NOMO-1 treated with dmso at 0.1 percent for 144 hours (cell line): ENCODE results near the gene PSMG4.

Experiments used
- DNase-seq: peaks from one replicate; lab custom pipeline; 2025; ENCODE audit not compliant: unreplicated experiment; lab: John Stamatoyannopoulos, UW

The PSMG4 gene

DNA sequence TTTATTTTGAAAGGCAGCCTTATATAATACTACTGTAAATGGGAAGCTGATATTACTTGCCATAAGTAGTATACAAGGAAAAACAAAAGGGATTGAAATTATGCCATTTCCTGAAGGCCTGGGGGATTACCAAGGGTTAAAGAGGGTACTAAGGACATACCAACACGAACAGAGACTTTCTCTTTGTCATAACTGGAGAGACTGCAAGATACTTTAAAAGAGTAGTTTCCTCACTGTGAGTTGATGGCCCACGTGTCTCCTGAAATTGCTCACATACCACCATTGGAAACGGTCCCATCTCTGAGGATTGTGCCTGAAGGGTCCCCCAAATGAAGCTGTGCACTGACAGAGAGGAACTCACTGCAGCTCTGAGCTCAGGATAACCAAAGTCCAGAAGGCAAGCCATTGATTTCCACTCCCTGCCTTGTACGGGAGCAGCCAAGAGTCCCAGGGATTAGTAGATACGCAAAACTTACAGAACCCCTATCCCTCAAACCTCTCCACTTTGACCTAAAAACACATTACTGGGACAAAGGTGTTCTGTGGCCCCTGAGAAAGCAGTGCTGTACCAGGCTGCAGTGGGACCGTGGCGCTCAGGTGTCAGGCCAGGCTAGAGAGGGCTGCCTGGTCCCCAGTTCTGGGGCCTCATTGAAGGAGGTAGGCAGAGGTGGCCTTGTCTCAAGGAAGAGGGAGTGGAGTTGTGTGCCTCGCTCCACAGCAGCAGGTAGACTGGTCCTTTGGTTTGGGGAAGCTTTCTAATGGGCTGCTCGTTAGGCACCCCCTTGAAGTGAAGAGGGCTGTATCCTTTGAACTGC is 15.2 kb downstream of the PSMG4 start:
- no peak for DNase-seq

DNA sequence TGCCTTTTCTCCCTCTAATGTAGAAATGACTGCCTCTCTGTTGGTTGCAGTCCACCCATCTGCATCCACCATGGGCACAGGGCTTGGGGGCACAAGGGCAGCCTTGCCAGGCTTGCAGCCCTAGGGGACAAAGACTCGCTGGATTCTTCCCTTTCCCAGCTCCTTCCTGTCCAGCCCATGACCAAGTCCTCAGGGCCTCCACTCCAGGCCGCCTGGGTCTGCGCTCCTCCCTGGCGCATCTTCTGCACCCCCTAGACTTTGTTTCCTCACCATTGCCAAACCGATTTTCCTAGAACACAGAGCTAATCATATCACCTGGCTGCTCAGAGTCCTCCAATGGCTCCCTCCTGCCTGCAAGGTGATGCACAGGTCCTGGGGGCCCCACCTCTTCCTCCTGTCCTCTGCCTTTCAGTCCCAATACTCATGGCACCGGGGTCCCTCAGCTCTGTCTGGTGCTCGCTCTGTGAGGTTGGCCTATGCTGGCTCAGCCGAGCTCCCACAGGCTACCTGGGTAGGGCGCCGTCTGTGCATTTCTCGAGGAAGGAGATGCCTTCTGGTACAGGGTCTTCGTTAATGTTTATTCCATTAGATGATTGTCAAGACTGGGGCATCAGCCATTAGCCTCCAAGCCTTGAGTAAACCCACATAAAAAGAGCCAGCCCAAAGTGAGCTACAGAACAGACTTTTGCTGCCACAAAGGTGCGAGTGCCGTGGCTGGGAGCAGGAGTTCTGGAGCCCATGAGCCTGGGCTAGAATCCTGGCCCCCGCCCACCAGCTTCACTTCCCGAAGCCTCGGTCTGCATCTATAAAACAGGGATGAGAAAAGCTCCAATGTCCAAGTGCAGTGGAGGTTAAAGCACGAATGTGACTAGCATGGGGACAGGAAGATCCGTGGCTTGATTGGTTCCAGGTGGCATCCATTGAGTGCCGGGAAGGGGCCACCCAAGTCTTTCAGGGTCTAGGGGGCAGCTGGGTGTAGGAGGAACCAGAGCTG is 17.7 kb downstream of the PSMG4 start:
- DNase-seq, result no peak

DNA sequence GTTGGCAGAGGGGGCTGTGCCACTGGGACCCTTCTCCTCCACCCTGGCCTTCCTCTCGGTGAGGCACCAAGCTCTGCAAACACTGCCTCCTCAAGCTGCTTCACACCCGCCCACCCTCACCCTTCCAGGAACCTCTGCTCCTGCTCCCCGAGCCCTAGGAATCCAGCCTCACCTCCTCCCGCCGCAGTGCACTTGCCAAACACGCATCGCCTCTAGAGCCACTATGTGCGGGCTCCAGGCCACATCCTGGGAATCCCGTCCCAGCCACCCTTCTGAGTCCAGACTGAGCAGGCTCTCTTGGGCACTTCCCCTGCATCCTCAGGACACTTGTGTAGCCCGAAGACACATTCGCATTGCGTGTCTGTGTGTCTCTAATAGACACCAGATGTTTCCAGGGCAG is 18.5 kb downstream of the PSMG4 start:
- no peak for DNase-seq

DNA sequence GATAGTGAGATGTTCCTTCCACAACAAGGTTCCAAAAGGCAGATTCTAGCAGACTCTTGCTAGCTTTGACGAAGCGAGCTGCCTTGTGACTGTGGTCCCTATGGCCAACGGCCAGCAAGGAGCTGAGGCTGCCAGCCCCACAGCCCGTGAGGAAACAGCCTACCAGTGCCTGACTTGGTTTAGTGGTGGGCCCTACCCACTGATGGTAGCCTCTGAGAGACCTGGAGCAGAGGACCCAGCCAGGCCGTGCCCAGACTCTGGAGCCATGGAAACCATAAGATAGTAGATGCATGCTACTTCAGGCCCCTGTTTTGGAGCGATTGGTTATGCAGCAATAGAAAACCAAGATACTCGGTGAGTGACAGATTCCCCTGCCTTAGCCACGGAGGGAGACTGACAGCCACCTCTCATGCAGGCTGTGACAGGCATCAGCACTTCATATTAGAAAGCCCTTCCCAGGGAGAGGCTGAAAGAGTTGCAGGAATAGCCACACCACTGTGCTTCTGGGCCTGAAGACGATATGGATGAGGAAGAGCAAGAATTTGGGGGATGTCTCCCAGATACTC is 19.2 kb downstream of the PSMG4 start:
- no peak for DNase-seq

DNA sequence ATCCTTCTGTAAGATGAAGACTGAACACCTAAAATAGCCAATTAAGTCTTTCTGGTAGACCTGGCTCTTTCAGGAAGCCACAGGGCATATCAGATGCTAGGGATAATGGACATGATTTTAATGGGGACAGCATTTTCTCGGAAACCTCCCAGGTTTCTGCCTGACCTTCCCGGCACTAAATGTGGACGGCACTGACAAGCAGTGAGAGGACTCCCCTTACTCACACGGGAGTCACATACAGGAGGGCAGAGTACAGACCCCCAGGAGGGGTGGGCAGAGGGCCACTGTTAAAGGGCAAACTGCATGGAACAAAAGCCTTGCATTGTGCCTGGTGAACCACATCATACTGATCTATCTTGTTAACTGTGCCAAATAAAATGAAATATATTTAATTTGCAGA is 19.9 kb downstream of the PSMG4 start:
- DNase-seq, result no peak

DNA sequence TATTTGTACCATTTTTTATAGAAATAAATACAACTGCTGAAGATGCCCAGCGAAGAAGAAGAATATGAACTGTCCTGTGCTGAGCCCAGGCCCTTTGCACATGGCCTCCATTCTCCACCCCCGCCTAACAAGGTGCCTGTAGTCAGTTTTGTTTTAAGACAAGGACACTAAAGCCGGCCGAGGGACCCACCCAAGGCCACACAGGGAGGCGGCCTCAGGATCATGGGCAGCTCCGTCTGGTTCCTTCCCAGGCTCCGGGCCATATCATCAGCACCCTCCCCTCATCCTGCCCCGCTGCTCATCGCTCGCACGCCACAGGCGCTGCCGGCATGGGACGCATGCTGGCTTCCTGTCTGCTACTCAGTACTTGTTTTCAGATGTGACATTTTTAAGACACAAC is 21.3 kb downstream of the PSMG4 start:
- DNase-seq, result no peak

DNA sequence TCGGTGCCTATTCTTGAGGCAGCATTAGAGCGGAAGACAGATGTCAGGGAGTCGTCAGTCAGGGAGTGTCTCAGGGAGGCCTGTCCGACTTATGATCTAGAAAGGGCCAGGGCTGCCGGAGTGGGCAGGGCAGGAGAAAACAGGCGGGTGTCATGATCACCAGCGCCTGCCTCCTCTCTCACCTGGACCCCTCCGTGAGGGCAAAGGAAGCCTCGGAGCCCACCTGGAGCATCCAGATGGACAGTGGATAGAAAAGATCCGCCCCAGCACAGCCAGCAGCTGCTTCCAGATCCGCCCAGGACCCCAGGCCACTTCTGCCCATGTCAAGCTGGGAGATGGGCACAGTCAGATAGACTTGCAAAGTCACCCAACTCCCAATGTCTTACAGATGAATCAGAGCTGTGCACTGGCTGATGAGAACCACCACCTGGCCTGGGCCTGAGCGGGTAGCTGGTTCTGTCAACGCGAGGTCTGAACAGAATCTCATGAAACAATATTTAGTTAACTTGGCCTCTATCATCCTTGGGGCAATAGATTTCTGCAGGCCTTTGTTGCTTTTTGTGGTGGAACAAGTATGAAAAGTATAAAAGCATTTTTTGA is 22.2 kb downstream of the PSMG4 start:
- no peak for DNase-seq

DNA sequence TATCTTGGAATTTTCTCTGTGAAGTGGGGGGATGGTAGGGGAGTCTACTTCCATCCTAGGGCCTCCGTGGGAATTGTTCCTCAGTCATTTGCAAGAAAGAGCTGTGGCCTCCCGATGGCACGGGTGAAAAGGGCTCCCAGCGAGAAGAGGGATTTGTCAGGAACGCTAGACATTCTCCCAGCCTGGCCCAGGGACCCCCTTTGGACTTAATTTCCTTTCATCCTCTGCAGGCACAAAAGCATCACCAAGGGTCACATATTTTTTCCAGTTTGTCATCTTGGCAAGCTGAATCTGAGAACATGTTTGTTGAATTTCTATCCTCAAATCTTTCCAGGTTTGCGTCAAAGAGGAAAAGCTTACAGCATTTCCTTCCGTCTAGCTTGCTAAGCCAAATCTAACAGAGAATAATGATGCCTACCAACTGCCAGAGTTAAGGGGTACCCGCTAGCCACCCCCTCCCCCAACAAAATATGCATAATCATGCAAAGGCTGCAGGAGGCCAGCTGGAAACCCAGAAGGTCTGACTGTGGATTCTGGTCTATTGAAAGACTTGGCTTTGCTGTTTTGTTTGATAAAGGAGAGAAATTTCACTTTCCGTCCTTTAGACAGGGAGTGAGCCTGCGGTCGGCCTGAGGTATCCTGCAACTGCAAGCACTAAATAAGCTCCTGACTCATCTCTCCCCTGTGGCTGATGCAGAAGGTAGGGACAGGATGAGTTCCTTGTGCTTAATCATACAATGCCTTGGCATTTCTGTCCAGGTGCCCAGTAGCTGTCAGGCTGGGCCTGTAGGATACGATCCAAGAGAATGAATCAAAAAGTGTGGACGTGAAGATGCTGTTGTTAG is 23.1 kb downstream of the PSMG4 start:
- no peak for DNase-seq

DNA sequence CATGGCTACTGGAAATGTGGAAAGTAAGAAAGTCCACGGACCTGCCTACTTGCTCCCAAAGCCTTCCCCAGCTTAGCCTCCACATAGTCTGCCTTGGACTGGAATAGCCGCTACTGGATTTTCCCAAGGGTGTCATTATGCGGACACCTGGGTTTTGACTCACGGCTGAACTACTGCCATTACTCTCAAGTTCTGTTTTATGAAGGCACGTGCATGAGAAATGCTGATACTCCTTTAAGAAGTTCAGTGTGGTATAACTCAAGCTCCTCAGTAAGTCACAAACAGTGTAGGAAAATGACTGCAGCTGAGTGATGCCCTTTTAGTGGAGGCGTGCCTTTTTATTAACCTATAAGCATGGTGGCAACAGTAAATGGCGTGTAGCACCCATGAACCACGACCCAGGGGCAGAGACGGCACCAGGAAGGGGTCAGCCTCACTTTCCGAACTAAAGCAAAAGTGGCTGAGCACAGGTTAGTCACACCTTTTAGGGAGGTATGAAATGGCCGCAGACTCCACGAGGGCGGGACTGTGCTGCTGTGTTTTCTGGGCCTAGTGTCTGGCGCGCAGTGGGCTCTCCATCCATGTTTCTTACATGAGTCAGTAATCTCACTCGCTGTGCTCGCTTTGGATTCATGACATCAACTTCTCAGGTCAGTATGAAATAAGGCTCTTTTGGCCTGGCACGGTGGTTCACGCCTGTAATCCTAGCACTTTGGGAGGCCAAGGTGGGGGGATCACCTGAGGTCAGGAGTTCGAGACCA is 23.9 kb downstream of the PSMG4 start:
- no peak for DNase-seq

DNA sequence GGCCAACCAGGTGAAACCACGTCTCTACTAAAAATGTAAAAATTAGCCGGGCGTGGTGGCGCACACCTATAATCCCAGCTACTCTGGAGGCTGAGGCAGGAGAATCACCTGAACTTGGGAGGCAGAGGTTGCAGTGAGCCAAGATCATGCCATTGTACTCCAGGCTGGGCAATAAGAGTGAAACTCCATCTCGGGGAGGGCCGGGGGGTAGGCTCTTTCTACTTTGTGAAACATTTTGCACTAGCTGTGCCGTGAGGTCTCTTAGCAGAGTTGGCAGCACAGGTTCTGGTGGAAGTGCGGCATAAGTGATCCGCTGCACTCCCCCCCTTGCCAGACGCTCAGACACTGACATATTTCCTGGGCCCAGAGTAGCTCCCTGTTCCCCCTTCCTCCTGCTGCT is 24.5 kb downstream of the PSMG4 start:
- DNase-seq, result no peak

DNA sequence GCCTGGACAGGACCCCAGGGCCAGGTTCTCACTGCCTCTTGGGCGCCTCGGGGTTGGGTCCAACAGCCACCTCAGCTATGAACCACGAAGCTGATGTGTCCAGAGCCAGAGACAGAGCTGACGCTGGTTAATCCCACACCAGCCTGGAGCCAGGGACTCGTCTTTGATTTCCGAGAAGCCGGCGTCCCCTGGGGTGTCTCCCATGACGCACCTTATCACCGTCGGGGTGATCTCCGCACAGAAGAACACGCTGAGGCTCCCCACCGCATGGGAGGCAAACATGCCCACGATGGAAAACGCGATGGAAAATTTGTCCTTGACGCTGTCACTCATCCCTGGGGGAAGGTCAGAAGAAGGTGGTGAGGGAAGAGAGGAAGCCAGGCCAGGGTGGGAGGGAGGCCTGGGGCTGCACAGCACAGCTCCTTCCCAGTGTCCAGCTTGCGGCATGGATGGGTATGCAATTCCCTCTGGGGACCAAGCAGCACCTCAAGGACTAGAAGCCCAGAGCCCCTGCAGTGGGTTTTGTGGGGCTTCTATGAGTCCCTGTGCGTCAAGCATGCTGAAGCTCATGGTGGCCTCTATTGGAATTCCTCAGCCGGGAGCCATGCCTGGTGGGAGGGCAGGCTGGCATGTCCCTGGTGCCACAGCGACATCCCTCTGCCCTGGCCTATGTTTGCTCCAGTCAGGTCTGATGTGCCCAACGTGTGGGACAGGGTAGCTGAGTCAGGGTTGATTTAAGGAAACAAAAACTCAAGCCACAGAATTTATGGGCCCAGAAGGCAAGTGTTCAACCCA is 25.1 kb downstream of the PSMG4 start:
- DNase-seq, result no peak

DNA sequence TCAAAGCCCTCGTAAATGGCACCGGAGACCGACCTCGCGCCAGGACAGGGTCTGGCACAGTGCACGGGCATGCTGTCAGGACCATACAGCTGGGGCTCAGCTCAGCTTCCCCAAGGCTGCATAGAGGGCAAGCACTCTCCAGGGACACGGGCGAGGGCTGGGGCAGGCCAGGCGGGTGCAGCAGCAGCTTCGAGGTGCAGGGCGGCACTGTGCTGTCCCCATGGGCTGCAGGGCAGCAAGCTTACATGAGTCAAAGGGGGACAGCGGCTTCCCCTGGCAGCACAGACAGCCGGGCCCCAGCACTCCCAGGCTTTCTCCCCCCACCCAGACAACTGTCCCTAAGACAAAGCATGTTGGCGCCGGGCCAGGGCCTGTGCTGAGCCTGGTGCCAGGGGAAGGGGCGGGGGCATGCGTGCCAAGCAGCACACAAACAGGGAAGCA is 25.7 kb downstream of the PSMG4 start:
- no peak for DNase-seq

DNA sequence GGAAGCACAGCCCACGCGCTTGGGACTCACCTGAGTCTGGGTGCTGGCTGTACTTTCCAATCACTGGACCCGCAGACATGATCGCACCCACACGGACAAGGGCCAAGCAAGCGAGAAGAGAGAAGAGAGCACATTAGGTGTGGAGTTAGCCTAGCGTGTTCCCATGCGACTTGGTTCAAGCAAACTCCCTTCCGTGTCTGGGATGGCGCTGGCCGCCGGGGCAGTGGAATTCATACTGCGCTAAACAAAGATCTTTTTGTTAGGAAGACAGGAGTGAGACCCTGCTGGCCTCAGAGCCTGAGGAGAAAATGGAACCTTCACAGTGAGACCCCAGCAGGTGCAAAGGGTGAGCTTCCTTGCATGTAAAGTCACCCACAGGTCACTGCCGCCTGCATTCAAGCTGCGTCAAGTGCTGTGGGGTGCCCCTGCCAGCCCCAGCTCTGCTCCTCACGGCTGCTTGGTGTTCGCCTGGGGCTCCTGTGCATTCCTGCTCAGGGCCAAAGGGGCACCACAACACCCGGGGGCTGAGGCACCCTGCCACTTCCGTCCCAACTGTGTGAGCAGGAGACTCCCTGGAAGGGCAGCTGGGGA is 26.4 kb downstream of the PSMG4 start:
- DNase-seq, result no peak

DNA sequence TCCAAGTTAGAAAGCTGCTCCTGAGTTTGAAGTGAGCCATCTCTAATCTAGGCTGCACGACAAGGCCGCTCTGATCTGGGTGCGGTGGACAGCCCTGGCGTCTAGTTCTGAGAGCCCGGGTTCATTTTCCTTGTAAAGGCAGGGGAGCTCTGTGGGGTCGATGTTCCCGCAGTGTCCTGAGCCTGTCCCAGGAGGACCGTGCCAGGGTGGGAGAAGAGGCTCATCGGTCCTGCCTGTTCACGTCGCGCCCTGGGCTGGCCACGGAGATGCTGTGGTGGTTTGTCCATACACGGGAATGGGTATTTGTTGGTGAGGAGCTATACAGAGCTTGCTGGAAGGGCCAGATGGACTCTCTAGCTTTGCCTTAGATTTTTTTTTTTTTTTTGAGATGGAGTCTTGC is 27.0 kb downstream of the PSMG4 start:
- no peak for DNase-seq

DNA sequence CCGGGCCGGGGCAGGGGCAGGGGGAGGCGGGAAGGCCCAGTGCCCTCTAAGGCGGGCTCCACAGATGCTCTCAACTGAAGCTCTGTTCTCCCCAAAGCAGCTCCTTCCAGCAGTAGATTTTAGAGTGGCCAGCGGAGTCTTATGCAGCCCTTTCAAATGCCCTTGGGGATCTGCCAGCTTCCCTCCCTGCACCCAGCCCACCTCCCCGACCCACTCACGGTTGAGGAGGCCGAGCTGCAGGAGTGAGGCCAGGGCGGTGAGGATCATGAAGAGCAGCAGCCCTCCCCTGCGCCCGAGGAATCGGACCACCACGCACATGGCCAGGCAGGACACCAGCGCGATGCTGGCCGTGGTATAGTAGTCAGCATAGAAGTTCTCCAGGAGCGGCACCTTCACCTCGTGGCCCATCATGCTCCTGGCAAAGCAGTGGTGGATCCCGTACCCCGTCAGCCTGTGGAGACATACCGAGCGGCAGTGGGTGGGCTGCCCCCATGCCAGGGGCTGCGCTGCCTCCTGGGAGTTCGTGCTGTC is 28.0 kb downstream of the PSMG4 start:
- no peak for DNase-seq

DNA sequence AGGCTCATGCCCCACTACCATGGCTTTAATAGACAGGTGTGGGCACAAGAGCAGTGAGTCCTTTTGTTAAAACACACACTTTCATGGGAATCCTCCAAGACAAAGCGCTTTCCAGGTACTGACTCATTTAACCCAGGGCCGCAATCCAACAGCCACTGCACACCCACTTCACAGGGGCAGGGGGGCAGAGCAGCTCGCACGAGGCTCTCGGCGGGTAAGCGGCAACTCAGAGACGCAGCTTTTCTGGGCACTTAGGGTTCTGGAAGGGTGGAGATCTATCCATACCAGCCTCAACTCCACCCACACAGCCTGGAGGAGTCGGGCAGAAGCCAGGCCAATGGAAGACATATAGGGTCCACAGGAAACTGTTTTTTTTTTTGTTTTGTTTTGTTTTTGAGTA is 28.6 kb downstream of the PSMG4 start:
- no peak for DNase-seq

DNA sequence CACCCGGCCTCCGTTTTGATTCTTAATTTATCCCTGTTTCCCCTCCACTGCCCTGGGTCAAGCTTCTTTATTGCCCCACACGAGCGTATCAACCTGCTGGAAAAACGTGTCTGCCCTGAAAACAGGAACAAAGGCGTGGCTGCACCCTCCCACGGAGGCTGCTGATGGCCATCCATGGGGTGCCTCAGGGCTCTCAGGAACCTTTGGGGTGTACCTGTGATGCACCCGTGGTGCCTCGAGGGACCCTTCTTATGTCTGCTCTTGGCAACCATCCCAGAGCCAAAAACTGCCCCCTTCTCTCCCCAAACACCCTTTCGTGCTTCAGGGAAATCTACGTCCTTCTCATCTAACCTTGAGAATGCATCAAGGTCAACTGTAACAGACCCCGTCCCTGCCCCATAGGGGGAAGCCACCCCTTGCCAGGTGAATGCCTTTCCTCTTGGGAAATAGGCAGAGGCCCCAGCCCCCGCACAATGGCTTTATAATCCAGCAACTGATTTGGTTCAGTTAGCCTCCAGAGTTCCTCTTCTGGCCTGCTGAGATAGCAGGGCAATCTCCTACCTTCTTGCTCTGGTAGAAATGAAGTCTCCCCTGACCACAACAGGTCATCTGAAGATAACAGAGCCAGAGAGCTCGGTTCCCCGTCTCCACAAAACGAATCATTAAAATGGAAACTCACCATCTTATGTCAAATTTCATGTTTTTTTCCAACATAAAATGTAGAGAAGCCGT is 29.4 kb downstream of the PSMG4 start:
- DNase-seq, result no peak
